Stimulated activated CD8-positive, alpha-beta memory T cell treated with anti-CD3 and anti-CD28 coated beads, Interleukin-12 subunit alpha, Interleukin-12 subunit beta, amount 100 ng/mL, for 24 hours (primary cell): Measurements from ENCODE around the gene MEI1.
"Not testable (repeated sequence)": the region's sequence is repeated elsewhere in the genome, so short reads cannot be mapped to it uniquely, and the experiment has no call there.

Source experiments
- DNase-seq: peaks from one replicate; pipeline ENCODE4 v3.0.0-alpha.2; 2020; ENCODE audit errors: extremely low read depth

The MEI1 gene

DNA sequence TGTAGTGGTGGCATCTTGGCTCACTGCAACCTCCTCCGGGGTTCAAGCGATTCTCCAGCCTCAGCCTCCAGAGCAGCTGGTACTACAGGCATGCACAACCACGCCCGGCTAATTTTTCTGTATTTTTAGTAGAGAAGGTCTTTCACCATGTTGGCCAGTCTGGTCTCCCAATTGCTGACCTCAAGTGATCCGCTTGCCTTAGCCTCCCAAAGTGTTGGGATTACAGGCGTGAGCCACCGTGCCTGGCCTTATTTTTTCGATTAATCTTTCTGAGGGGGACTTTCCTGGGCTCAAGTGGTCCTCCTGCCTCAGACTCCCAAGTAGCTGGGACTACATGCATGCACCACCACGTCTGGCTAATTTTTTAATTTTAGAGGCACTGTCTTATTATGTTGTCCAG lies 16.3 kb upstream of the MEI1 start:
- DNase-seq, result no peak

- DNase-seq, result no peak
These were observed 15.7 kb upstream of the MEI1 start for GRCh38 chr22:41683616-41684015.

GRCh38 chr22:41684194-41684593 lies 15.1 kb upstream of the MEI1 start:
- no peak for DNase-seq

GRCh38 chr22:41686890-41687289 lies 12.4 kb upstream of the MEI1 start:
- DNase-seq, result not testable (repeated sequence)

GRCh38 chr22:41687901-41688364 lies 11.4 kb upstream of the MEI1 start:
- no peak for DNase-seq

DNA sequence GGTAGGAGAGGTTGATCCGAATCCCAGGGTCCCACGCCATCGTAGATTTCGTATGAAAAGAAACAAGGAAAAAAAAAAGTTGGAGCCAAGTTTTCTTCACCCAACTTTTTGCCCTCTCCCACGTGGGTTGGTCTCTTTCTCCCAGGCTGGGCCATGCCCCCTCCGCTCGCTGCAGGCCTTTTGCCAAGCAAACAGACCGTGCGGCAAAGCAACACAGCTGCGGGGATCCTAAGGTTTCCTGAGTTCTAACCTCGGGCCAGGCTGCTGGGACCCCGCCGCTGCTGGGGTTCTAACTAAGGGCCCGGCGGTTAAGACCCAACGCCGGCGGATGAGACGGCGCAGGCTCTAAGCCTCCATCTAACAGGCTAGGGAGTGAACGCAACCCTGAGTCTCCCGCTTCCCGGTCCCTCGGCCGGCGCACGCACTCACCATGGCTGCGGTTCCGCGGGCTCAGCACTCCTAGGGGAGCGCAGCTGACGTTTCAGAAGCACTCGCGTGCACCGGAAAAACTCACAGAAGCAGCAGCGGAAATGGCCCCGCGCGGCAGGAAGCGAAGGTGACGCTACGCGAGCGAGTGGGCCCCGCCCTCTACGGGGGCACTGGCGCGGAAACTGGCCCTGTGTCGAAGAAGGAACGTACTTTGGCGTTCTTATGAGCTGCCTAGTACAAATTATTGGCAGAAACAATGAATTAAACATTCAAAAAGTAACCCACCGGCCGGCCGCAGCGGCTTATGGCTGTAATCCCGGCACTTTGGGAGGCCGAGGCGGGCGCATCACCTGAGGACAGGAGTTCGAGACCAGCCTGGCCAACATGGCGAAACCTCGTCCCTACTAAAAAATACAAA lies 10.7 kb upstream of the MEI1 start, which contains the start of gene SNU13:
Gene SNU13 (minus strand): TSS at position 503 of the 847 bp plus-strand sequence. CDS start 71 bp downstream, at position 432.
- DNase-seq, result peak; percentile 84

- DNase-seq, result no peak
These were observed 8.8 kb upstream of the MEI1 start for GRCh38 chr22:41690476-41690875.

DNA sequence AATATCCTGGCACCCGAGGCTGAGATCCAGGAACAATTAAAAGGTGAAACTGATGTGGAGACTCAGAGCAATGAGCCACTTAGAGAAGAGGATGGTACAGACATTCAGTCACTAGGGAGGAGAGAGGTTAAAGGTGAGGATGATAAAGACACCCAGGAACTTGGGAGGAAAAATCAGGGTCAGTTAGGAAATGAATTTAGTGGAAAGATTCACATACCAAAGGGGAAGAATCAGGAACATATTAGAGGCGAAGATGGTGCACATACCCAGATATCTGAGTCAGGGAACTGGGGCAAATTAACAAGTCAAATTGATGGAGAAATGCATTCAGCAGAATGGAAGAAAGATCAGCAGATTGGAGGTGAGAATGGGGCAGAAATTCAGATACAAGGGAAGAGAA lies 4.1 kb upstream of the MEI1 start:
- DNase-seq, result no peak

DNA sequence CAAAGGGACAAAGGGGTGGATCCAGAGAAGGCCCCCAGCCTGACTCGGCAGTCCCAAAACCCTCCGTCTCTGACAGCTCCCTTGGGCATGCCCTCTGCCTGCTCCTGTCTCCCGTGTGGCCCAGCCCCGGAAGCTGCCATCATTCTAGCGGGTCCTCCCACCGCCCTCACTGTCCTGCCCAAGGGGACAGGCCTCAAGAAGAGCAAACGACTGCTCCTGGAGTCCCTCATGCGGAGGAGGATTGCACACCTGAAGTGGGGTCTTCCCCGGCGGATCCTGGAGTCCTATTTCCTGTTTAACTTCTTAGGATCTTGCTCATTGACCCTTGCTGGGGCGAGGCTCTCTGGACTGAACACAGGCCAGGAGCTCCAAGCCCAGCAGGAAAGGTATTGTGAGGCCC lies 2.6 kb upstream of the MEI1 start:
- no peak for DNase-seq

- DNase-seq, result peak; percentile 85
These were observed 2.1 kb upstream of the MEI1 start for GRCh38 chr22:41697126-41697775.

DNA sequence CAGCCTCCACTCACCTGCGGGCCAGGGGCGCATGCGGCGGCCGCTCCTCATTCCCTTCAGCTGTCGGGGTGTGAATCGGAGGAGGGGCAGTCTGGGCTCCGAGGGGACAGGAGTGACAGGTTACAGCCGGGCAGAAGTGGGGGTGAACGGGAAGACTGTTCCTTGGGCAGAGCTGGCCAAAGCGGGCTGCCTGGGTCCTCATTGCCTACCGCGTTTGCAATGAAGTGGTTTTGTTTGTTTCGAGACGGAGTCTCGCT lies 733 bp downstream of the MEI1 start:
- no peak for DNase-seq

DNA sequence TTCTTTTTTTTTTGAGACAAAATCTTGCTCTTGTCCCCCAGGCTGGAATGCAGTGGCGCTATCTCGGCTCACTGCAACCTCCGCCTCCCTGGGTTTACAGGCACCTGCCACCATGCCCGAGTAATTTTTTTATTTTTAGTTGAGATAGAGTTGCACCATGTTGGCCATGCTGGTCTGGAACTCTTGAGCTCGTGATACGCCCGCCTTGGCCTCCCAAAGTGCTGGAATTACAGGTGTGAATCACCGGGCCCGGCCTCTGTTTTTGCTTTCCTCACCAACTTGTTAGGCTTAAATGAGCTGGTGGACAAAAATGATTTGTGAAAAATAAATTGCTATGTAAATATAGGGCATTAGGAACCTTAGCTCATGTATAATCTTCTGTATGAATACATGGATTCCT lies 3.5 kb downstream of the MEI1 start:
- no peak for DNase-seq

DNA sequence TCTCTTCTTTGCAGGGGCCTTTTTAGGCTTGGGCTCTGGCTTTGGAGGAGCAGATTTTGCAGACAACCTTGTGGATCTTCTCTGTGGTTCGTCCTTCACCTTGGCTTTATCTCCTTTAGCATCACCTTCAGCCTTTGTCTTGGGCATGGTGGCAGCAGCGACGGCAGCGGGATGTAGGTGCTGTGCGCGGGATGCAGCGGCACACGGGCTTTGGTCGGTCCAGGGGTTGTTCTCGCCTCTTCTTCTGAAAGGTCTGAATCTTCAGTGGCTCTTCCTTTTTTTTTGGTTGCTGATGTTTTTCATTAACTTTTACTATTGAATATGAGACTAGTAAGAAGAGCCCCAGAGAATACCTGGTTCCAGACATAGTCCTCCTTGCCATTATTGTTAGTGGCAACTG lies 10.0 kb downstream of the MEI1 start:
- no peak for DNase-seq

DNA sequence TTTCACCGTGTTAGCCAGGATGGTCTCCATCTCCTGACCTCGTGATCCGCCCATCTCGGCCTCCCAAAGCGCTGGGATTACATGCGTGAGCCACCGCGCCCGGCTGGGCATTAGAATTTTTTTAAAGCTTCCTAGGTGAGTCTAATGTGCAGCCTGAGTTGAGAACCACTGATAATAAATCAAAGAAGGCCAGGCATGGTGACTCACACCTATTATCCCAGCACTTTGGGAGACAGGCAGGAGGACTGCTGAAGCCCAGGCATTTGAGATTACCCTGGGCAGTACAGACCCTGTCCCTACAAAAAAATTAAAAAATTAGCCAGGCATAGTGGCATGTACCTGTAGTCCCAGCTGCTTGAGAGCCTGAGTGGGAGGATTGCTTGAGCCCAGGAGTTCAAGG lies 13.7 kb downstream of the MEI1 start:
- DNase-seq, result no peak

DNA sequence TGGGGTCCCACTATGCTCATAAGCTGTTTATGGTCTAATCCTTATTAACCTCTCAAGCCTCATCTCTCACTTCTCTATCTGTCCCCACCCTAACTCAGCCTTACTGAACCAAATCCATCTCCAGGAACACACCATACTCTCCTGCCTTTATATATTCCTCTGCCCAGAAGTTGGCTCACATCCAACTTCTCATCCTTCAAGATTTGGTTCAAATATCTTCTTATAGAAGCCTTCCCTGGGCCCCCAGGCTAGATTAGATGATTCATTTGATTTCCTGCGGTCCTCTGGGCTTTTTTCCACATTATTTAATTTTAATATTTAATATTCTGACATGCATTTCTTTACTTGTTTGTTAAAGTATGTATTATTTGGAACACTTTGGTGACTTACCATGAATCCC lies 23.2 kb downstream of the MEI1 start:
- DNase-seq, result no peak

- DNase-seq, result no peak
These were observed 26.3 kb downstream of the MEI1 start for GRCh38 chr22:41725510-41726110.

GRCh38 chr22:41731609-41732008 lies 32.3 kb downstream of the MEI1 start:
- DNase-seq, result no peak

GRCh38 chr22:41732096-41732772 lies 32.9 kb downstream of the MEI1 start:
- no peak for DNase-seq

- not testable (repeated sequence) for DNase-seq
These were observed 33.9 kb downstream of the MEI1 start for GRCh38 chr22:41733241-41733640.

DNA sequence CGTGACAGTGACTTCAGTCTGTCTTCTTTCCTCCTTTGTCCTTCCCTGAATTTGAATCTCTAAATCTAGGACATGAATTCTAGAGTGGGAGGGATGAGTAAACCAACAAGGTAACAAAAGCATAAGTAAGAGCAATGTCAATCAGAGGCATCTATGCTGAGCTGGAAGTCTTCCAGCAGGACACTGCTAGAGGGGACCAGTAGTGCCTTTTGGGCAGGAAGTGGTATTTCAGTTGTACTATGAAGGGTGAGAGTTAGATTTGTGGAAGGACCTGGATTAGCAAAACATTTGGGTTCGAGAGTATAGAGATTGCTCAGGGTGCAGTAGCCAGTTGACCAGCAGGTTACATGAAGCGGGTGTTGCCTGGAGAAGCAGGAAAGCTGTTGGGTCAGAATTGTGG lies 40.3 kb downstream of the MEI1 start:
- no peak for DNase-seq

- DNase-seq, result no peak
These were observed 43.6 kb downstream of the MEI1 start for GRCh38 chr22:41742918-41743317.

DNA sequence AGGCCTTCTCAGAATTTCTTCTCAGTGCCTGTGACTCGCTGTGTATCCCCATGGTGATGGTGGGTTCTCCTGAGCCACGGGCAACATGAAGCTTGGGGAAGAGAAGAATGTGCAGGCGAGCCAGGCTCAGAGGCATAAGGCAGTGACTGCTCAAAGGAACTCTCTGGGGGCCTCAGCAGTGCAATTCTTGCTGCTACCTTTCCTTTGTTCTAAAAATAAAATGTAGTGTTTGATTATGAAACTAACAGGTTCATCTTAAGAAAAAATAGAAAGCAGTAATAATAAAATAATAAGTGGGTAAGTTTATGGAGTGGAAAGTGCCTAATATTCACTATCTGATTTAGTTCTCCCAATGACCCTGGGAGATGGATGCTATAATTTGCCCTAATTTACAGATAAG lies 46.7 kb downstream of the MEI1 start:
- no peak for DNase-seq
